Measurements from ENCODE around the gene PPP2R2B.
"Not testable (repeated sequence)": the region's sequence is repeated elsewhere in the genome, so short reads cannot be mapped to it uniquely, and the experiment has no call there.

Gene PPP2R2B

DNA sequence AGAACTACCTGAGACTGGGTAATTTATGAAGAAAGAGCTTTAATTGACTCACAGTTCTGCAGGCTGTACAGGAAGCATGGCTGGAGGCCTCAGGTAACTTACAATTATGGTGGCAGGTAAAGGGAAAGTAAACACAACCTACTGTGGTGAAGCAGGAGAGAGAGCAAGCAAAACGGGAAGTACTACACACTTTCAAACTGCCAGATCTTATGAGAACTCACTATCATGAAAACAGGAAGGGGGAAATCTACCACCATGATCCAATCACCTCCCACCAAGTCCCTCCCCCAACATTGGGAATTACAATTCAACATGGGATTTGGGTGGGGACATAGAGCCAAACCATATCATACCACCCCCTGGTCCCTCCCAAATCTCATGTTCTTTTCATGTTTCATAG is 303.8 kb downstream of the PPP2R2B start:
- FAIRE-seq (no peak), DNase-seq (ENCODE audit: insufficient read length, low spot score) (no peak)
- TF ChIP-seq, protein P1, sequence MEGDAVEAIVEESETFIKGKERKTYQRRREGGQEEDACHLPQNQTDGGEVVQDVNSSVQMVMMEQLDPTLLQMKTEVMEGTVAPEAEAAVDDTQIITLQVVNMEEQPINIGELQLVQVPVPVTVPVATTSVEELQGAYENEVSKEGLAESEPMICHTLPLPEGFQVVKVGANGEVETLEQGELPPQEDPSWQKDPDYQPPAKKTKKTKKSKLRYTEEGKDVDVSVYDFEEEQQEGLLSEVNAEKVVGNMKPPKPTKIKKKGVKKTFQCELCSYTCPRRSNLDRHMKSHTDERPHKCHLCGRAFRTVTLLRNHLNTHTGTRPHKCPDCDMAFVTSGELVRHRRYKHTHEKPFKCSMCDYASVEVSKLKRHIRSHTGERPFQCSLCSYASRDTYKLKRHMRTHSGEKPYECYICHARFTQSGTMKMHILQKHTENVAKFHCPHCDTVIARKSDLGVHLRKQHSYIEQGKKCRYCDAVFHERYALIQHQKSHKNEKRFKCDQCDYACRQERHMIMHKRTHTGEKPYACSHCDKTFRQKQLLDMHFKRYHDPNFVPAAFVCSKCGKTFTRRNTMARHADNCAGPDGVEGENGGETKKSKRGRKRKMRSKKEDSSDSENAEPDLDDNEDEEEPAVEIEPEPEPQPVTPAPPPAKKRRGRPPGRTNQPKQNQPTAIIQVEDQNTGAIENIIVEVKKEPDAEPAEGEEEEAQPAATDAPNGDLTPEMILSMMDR (IDR thresholded peaks at IDR 0.05; ENCODE audit: insufficient read depth, missing control alignments), result no peak

DNA sequence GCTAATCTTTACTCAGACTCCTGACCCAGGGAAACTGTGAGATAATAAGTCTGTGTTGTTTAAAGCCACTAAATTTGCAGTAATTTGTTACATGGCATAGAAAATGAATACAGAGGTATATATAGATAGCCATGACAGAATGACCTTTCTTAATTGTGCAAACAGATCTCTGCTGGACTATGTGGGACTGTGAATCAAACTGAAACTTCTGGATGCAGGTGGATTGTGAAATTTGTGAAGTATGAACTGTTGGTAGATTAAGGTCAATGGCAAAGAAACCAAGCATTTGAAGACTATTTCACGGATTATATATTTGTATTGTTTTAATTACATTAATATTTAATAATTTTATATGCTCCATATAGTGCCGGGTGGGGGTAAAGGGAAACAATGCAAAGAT is 310.4 kb downstream of the PPP2R2B start:
- DNase-seq (ENCODE audit: insufficient read length, low spot score) (no peak), FAIRE-seq (no peak)
- TF ChIP-seq, protein P1 (IDR thresholded peaks at IDR 0.05; ENCODE audit: insufficient read depth, missing control alignments), result no peak

DNA sequence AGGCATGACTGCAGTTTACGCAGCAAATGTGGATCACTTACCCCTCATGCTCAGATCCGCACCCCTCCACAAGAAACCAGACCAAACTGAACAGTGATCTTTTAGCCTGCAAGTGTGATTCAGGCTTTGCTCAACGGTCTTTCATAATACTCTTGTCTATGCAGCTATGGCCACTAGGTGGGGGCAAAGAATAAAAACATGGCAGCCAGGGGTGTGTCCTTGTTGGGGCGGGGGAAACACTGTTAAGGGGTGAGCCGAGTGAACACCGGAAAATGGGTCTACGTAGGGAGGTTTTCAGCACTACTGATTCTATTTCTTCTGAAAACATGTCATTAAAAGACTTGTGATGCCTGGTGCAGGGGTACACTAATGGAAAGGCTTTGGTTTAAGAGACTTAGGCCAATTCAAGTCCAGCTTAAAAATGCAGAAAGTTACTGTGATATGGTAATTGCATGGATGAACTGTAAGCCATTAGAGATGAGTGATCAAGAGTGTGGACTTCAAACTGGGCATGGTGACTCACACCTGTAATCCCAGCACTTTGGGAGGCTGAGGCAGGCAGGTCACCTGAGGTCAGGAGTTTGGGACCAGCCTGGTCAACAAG is 312.7 kb downstream of the PPP2R2B start:
- TF ChIP-seq, protein P1 (IDR thresholded peaks at IDR 0.05; ENCODE audit: insufficient read depth, missing control alignments), result peak; percentile 94
- peak; percentile 44 for DNase-seq (ENCODE audit: insufficient read length, low spot score)
- FAIRE-seq, result peak; percentile 80

DNA sequence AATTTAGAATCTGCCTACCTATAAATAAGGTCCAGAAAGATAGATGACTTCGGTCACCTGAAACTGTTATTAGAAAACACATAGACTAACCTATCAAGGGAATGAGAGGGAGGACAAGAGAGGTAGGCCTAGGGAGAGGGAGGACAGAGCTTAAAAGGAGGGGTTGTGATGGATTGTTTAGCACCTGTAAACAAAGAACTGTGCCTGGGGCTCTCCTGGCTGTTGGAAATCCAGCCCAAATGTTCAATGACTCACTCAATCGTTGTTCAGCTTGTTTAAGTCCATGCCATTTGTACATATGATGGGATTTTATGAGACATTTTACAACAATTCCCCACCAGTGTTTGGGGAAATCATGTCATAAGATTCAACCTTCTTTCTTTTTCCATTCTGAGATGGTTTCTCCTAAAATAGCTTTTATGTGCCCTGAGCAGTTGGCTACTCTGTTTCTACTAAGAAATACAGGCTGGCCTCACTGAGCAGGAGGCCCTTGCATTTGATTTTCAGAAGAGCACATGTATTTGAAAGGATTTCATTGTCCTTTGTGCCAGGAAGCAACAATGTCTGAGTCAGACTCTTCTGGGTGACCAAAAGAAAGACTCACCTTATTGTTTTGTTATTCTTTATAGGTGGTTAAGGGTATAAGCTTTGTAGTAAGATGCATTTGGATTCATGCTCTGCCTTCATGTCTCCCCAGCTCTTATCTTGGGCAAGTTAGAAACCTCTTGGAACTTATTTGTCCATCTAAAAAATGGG is 314.4 kb downstream of the PPP2R2B start:
- TF ChIP-seq, protein P1 (IDR thresholded peaks at IDR 0.05; ENCODE audit: insufficient read depth, missing control alignments), result no peak
- FAIRE-seq, result no peak
- DNase-seq (ENCODE audit: insufficient read length, low spot score), result no peak

DNA sequence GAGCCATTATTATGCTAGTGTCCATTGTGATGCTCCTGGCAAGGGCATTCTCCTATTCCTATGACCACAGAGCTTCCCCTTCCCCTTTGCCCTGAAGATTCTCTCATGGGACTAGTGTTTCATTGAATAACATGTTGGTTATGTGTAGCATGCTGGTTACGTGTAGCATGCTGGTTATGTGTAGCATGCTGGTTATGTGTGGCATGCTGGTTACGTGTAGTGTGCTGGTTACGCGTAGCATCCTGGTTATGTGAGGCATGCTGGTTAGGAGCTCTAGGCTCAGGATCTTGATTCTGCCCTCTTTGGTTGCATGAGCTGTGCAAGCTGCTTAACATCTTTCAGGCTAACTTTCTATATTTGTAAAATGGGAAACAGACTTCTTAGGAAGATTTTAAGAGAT is 316.1 kb downstream of the PPP2R2B start:
- FAIRE-seq (no peak), DNase-seq (ENCODE audit: insufficient read length, low spot score) (no peak)
- TF ChIP-seq, protein P1 (IDR thresholded peaks at IDR 0.05; ENCODE audit: insufficient read depth, missing control alignments), result no peak

DNA sequence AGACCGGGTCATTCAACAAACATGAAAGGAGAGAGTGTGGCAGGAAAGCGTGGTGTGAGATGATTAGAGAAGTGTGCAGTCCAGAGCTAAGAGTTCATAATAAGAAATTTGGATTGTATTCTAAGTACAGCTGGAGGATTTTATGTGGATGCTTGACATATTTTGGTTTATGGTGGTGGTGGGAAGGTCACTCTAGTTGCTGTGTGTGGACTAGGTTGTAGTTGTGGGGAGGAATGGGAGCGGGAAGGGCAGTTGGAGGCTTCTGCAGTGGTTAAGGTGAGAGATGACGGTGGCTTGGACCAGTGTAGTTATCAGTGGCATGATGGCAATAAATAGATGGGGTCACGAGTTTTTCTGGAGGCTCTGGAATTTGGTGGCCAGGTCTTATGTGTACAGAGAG is 316.8 kb downstream of the PPP2R2B start:
- DNase-seq (ENCODE audit: insufficient read length, low spot score) (no peak), FAIRE-seq (no peak)
- TF ChIP-seq, protein P1 (IDR thresholded peaks at IDR 0.05; ENCODE audit: insufficient read depth, missing control alignments), result no peak

DNA sequence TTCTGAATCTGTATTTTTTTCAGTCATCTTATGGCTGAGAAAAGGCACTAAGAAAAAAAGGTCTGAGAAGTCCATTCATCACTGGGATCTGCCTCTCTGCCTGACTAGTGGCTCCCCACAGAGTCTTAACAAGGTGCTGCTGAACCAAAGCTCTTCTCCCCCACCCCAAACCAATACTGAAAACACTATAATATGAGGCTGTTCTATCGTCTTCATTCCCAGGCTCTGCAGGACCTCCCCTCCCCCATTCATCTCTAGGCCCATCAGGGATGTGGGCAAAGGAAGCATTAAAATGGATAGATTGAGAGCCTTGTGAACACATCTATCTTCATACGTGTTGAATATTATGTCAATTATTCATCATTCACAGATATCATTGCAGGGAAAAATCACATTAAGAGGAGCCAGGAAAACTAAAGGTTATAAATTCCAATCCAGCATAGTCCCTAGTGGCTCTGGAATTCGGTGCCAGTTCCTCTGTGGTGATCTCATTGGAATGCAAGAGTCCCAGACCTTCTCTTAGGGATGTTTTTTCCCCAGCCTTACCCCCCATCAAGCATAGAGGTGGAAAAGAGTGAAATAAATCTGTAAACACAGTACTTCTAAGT is 318.2 kb downstream of the PPP2R2B start:
- no peak for FAIRE-seq
- DNase-seq (ENCODE audit: insufficient read length, low spot score), result no peak
- TF ChIP-seq, protein P1 (IDR thresholded peaks at IDR 0.05; ENCODE audit: insufficient read depth, missing control alignments), result no peak

DNA sequence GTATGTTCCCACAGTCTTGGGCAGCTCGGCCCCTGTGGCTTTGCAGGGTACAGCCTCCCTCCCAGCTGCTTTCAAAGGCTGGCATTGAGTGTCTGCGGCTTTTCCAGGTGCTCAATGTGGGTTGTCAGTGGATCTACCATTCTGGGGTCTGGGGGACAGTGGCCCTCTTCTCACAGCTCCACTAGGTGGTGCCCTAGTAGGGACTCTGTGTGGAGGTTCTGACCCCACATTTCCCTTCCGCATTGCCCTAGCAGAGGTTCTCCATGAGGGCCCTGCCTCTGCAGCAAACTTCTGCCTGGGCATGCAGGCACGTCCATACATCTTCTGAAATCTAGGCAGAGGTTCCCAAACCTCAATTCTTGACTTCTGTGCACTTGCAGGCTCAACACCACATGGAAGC is 321.7 kb downstream of the PPP2R2B start:
- FAIRE-seq; DNase-seq (ENCODE audit: insufficient read length, low spot score): not testable (repeated sequence)
